ENCODE measurements around the gene TXNRD1. TPM values are rescaled to one million over a fixed set of nuclear protein-coding genes. Genes with fewer than 3 reads are reported as not detected.

Gene TXNRD1
- total RNA-seq, 2 donors from 2014 or later: 83.4 to 144 TPM

GRCh38 chr12:104374806-104375205 lies 159.2 kb downstream of the TXNRD1 start:
- Histone ChIP-seq H3K27me3 (ENCODE audit: control insufficient read depth, insufficient read depth, low read length, poor library complexity, severe bottlenecking) (no peaks in the 10 kb centered on the region), H3K9ac (ENCODE audit: extremely low read depth, low read length, poor library complexity, severe bottlenecking) (no peak overlapping the region), H3K9me3 (ENCODE audit: control insufficient read depth, low read length) (peaks cover 6% of the 10 kb centered on the region), H3K4me3 (ENCODE audit: low read length) (no peak overlapping the region), H3K4me1 (ENCODE audit: control insufficient read depth, insufficient read depth, low read length) (no peaks in the 10 kb centered on the region), H3K36me3 (ENCODE audit: control insufficient read depth, insufficient read depth, low read length) (no peaks in the 10 kb centered on the region), H3K27ac (ENCODE audit: low read depth, low read length) (no peak overlapping the region)
- H3K27me3 Mint-ChIP-seq (ENCODE audit: insufficient read depth): peaks cover 2% of the 10 kb centered on the region
- peaks cover 8% of the 10 kb centered on the region for H3K9me3 Mint-ChIP-seq
- no peak for TF ChIP-seq CTCF (conservative IDR thresholded peaks at IDR 0.05)
- H3K27ac Mint-ChIP-seq: peak overlapping the region; percentile 35
- WGBS, 2 experiments (ENCODE audit: insufficient coverage in 1 of 2, insufficient read length in 1 of 2): 67 to 81% methylated on average over 2 to 6 of the region's 6 CpGs
- H3K36me3 Mint-ChIP-seq (ENCODE audit: low read depth): no peaks in the 10 kb centered on the region
- H3K4me1 Mint-ChIP-seq: peaks cover 3% of the 10 kb centered on the region
- no peak overlapping the region for H3K4me3 Mint-ChIP-seq
- DNase-seq: peak; percentile 66

- H3K4me1 ChIP-seq (ENCODE audit: control insufficient read depth, insufficient read depth, low read length): no peaks in the 10 kb centered on the region
- no peak overlapping the region for H3K9ac ChIP-seq (ENCODE audit: extremely low read depth, low read length, poor library complexity, severe bottlenecking)
- no peak overlapping the region for H3K27ac ChIP-seq (ENCODE audit: low read depth, low read length)
- no peaks in the 10 kb centered on the region for H3K36me3 ChIP-seq (ENCODE audit: control insufficient read depth, insufficient read depth, low read length)
- H3K27me3 Mint-ChIP-seq (ENCODE audit: insufficient read depth): peaks cover 2% of the 10 kb centered on the region
- no peak overlapping the region for H3K4me3 Mint-ChIP-seq
- H3K36me3 Mint-ChIP-seq (ENCODE audit: low read depth): no peaks in the 10 kb centered on the region
- TF ChIP-seq CTCF (conservative IDR thresholded peaks at IDR 0.05): no peak
- no peaks in the 10 kb centered on the region for H3K27me3 ChIP-seq (ENCODE audit: control insufficient read depth, insufficient read depth, low read length, poor library complexity, severe bottlenecking)
- no peak for DNase-seq
- peaks cover 2% of the 10 kb centered on the region for H3K9me3 Mint-ChIP-seq
- H3K27ac Mint-ChIP-seq: no peak overlapping the region
- H3K4me1 Mint-ChIP-seq: peaks cover 3% of the 10 kb centered on the region
- H3K9me3 ChIP-seq (ENCODE audit: control insufficient read depth, low read length): no peaks in the 10 kb centered on the region
- no peak overlapping the region for H3K4me3 ChIP-seq (ENCODE audit: low read length)
- 72 to 87% methylated on average over 4 of the region's 4 CpGs for WGBS, 2 experiments (ENCODE audit: insufficient coverage in 1 of 2, insufficient read length in 1 of 2)
Measured at GRCh38 chr12:104375775-104376174, 160.2 kb downstream of the TXNRD1 start.

GRCh38 chr12:104376650-104377513 lies 161.3 kb downstream of the TXNRD1 start:
- H3K27ac Mint-ChIP-seq: no peak overlapping the region
- no peak for TF ChIP-seq CTCF (conservative IDR thresholded peaks at IDR 0.05)
- 89% methylated on average over 10 to 18 of the region's 18 CpGs for WGBS, 2 experiments (ENCODE audit: insufficient coverage in 1 of 2, insufficient read length in 1 of 2)

More at GRCh38 chr12:104376650-104377513, 161.3 kb downstream of the TXNRD1 start:
- H3K4me1 ChIP-seq (ENCODE audit: control insufficient read depth, insufficient read depth, low read length): peaks cover 2% of the 10 kb centered on the region
- peaks cover 2% of the 10 kb centered on the region for H3K27me3 Mint-ChIP-seq (ENCODE audit: insufficient read depth)
- no peak overlapping the region for H3K4me3 ChIP-seq (ENCODE audit: low read length)
- no peaks in the 10 kb centered on the region for H3K9me3 ChIP-seq (ENCODE audit: control insufficient read depth, low read length)
- peaks cover 4% of the 10 kb centered on the region for H3K4me1 Mint-ChIP-seq
- no peaks in the 10 kb centered on the region for H3K36me3 Mint-ChIP-seq (ENCODE audit: low read depth)
- no peak overlapping the region for H3K27ac ChIP-seq (ENCODE audit: low read depth, low read length)
- DNase-seq: no peak
- no peaks in the 10 kb centered on the region for H3K36me3 ChIP-seq (ENCODE audit: control insufficient read depth, insufficient read depth, low read length)
- H3K9ac ChIP-seq (ENCODE audit: extremely low read depth, low read length, poor library complexity, severe bottlenecking): no peak overlapping the region
- H3K9me3 Mint-ChIP-seq: no peaks in the 10 kb centered on the region
- H3K27me3 ChIP-seq (ENCODE audit: control insufficient read depth, insufficient read depth, low read length, poor library complexity, severe bottlenecking): no peaks in the 10 kb centered on the region
- H3K4me3 Mint-ChIP-seq: no peak overlapping the region
